ENCODE measurements around the gene CAMTA1. TPM values are rescaled to one million over a fixed set of nuclear protein-coding genes. Genes with fewer than 3 reads are reported as not detected.
A peak's percentile ranks its signal among the peaks of the same experiment; 100 is the strongest.
"Not testable (repeated sequence)": the region's sequence is repeated elsewhere in the genome, so short reads cannot be mapped to it uniquely, and the experiment has no call there.

The CAMTA1 gene
- total RNA-seq, 1 experiment from 2014 or later = 102 TPM

DNA sequence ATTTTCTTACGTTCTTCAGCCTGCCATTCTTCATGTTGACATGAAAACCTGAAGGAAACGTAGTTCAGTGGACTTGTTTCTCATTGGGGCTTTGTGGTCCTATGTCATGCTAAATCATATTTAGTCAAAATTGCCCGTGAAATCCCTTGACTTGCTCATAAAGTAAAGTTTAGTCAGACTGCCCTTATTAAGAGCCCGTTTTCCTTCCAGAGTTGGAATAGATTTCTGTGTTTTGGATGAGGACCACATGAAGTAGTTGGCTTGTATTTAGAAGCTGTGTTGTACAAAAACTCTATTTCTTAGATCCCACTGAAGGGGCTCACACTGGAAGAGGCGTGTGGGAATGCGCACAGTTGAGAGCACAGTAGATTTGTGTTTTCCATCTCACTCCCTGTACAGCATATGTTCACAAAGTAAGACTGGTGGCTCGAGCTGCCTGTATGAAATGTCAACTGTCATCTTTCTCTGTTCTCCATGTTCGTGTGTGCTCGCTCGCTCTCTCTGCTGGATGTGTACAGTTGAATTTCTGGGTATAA is 42.4 kb downstream of the CAMTA1 start:
- in situ Hi-C loops (cut with HindIII; ENCODE audit: low pct_unique_long_range_greater_than_20kb, low sequenced_read_pairs) = no loop called here
- DNase-seq (ENCODE audit: low read depth) = no peak

- in situ Hi-C loops (cut with HindIII; ENCODE audit: low pct_unique_long_range_greater_than_20kb, low sequenced_read_pairs) = no loop called here
- DNase-seq (ENCODE audit: low read depth) = no peak
Measured at GRCh38 chr1:6831366-6831765, 46.1 kb downstream of the CAMTA1 start.

- DNase-seq (ENCODE audit: low read depth); in situ Hi-C loops (cut with HindIII; ENCODE audit: low pct_unique_long_range_greater_than_20kb, low sequenced_read_pairs): not testable (repeated sequence)
Measured at GRCh38 chr1:6832006-6832405, 46.8 kb downstream of the CAMTA1 start.

DNA sequence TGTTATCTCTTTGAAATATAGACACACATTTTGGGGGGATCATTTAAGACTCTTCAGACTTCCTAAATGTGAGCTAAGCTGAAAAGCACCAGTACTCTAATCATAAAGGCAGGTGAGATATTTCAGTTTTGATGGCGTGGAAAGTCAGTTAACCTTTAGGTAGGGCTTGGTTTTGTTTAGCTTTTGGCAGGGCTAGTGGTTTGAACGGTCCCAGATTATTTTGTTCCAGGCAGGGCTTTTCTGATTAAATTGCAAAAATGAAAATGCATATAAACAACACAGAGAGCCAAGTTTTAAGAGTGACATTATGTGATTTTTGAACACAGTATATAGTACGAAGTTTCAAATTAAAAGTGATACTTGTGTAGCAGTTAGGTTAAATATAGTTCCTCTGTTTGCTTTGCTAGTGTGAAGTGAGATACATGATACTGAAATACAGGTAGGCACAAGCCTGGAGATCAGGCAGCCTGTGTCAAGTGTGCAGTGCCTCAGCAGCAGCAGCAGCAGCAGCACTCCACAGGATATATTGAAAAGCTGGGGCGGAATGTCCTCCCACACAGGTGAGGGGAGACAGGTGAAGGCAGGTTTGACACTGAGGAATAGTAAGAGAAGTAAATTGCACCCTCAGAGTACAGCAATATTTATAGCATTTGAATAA is 47.4 kb downstream of the CAMTA1 start:
- in situ Hi-C loops (cut with HindIII; ENCODE audit: low pct_unique_long_range_greater_than_20kb, low sequenced_read_pairs) = no loop called here
- DNase-seq (ENCODE audit: low read depth) = no peak

DNA sequence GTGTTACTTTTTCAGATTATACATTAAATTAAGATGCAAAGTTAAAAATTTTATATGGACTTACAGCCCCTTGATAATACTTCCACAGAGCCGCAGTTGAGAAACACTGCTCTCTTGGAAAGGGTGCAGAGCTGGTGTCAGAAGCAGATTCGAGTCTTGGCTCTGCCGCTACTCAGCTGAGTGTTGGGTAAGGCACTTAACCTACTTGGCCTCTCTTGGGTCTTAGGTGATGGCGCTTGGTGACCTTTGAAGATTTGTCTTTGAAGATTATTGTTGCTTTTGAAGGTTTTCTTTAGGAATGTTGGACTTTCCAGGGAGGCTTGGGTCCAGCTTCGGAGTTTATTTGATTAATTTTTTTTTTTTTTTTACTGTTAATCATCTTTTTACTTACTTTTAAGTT is 48.5 kb downstream of the CAMTA1 start:
- in situ Hi-C loops (cut with HindIII; ENCODE audit: low pct_unique_long_range_greater_than_20kb, low sequenced_read_pairs) = no loop called here
- no peak for DNase-seq (ENCODE audit: low read depth)

DNA sequence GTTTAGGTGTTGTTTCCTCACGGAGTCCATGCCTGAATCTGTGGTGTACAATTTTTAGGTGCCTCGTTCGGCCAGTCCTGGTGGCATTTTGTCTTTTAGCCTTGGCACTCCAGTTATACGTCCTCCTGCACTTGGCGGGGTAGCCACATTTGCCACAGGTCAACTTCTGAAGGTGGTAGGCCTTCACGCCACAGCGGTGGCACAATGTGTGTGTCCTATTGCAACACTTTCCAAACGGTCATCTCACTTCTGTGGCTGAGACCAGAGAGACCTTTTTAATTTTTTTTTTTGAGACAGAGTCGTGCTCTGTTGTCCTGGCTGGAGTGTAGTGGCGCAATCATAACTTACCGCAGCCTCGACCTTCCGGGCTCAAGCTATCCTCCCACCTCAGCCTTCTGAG is 49.1 kb downstream of the CAMTA1 start:
- no peak for DNase-seq (ENCODE audit: low read depth)
- in situ Hi-C loops (cut with HindIII; ENCODE audit: low pct_unique_long_range_greater_than_20kb, low sequenced_read_pairs) = no loop called here

GRCh38 chr1:6835139-6835538 is 49.9 kb downstream of the CAMTA1 start:
- in situ Hi-C loops (cut with HindIII; ENCODE audit: low pct_unique_long_range_greater_than_20kb, low sequenced_read_pairs) = no loop called here
- no peak for DNase-seq (ENCODE audit: low read depth)

GRCh38 chr1:6842301-6842700 is 57.0 kb downstream of the CAMTA1 start:
- no peak for DNase-seq (ENCODE audit: low read depth)
- in situ Hi-C loops (cut with HindIII; ENCODE audit: low pct_unique_long_range_greater_than_20kb, low sequenced_read_pairs) = no loop called here

- in situ Hi-C loops (cut with HindIII; ENCODE audit: low pct_unique_long_range_greater_than_20kb, low sequenced_read_pairs); DNase-seq (ENCODE audit: low read depth): not testable (repeated sequence)
Measured at GRCh38 chr1:6845786-6846185, 60.5 kb downstream of the CAMTA1 start.

DNA sequence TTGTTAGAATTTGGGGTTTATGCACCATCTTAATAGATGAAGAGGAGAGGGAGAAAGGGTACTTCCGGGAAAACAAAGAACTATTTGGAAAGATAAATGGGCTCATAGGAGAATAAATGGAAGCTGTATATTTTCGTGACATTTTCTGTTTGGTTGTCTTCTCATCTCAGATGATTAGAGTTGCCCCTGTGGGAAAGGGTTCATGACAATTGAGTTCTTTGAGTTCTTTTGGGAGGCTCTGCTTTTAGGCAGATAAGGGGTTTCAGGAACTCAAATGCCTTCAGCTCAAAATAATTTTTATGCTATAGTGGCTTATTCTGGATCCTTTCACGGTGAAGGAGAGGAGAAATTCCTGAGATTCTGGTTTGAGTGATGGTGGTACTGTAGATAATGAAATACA is 63.6 kb downstream of the CAMTA1 start:
- in situ Hi-C loops (cut with HindIII; ENCODE audit: low pct_unique_long_range_greater_than_20kb, low sequenced_read_pairs) = no loop called here
- no peak for DNase-seq (ENCODE audit: low read depth)

- DNase-seq (ENCODE audit: low read depth) = no peak
- in situ Hi-C loops (cut with HindIII; ENCODE audit: low pct_unique_long_range_greater_than_20kb, low sequenced_read_pairs) = no loop called here
Measured at GRCh38 chr1:6850537-6850936, 65.3 kb downstream of the CAMTA1 start.

DNA sequence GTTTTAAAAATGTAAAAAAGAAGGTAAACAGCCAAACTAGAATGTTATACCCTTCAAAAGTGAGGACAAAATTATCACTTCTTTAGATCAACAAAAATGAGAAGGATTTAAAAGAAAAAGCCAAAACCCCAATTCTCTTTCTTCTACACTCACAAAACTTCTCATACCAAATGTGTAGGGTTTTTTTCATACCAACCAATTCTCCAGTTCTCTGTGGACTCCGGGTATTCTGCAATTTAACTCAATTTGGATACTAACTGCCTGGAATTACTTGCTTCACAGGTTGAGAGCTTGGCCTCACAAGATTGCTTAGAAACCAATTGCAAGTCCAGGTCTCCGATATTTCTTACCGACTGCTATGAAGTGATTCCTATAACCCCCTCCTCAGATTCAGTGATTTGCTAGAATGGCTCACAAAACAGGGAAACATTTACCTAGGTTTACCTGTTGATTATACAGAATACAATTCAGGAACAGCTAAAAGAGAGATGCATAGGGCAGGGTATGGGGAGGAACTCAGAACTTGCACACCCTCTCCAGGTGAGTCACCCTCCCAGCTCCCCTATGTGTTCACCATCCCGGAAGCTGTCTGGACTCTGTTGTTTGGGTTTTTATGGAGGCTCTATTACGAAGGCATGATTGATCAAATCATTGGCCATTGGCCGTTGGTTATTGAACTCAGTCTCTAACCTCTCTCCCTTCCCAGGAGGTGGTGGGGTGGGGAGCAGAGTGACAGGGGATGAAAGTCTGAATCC is 67.1 kb downstream of the CAMTA1 start:
- no peak for DNase-seq (ENCODE audit: low read depth)
- in situ Hi-C loops (cut with HindIII; ENCODE audit: low pct_unique_long_range_greater_than_20kb, low sequenced_read_pairs) = no loop called here

DNA sequence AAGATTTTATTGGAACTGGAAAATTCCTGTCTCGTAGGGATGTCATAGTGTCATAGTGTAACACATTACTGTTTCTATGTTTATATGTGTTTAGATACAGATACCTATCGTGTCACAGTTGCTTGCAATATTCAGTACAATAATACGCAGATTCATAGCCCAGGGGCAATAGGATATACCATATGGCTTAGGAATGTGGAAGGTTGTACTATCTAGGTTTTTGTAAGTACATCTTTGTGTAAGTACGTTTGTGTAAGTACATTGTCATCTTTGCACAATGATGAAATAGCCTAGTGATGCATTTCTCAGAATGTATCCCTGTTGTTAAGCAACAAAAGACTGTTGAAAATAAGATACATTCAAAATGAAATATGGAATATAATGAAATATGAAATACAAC is 68.9 kb downstream of the CAMTA1 start:
- DNase-seq (ENCODE audit: low read depth) = no peak
- in situ Hi-C loops (cut with HindIII; ENCODE audit: low pct_unique_long_range_greater_than_20kb, low sequenced_read_pairs) = no loop called here

DNA sequence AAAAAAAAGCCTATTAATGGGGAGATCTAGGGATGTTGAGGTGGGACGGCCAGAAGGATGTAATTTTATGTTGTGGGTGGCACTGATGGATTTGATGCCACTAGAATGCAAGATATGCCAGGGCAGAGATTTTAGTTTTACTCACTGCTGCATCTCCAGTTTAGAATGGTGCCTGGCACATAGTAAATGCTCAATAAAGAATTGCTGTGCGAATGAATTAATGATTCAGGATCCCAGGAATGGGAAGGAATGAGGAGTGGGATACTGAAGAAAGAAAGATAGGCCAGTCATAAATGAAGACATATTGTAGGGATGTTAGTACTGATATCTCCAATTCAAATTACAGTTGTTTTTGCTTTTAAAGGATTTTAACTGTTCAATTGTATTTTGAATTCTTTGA is 72.6 kb downstream of the CAMTA1 start:
- in situ Hi-C loops (cut with HindIII; ENCODE audit: low pct_unique_long_range_greater_than_20kb, low sequenced_read_pairs) = no loop called here
- DNase-seq (ENCODE audit: low read depth) = no peak

GRCh38 chr1:6858596-6858995 is 73.3 kb downstream of the CAMTA1 start:
- no peak for DNase-seq (ENCODE audit: low read depth)
- in situ Hi-C loops (cut with HindIII; ENCODE audit: low pct_unique_long_range_greater_than_20kb, low sequenced_read_pairs) = no loop called here

GRCh38 chr1:6859415-6860343 is 74.4 kb downstream of the CAMTA1 start:
- in situ Hi-C loops (cut with HindIII; ENCODE audit: low pct_unique_long_range_greater_than_20kb, low sequenced_read_pairs) = no loop called here
- peak; percentile 64 for DNase-seq (ENCODE audit: low read depth)

- in situ Hi-C loops (cut with HindIII; ENCODE audit: low pct_unique_long_range_greater_than_20kb, low sequenced_read_pairs) = no loop called here
Measured at GRCh38 chr1:6860401-6860800, 75.1 kb downstream of the CAMTA1 start.

DNA sequence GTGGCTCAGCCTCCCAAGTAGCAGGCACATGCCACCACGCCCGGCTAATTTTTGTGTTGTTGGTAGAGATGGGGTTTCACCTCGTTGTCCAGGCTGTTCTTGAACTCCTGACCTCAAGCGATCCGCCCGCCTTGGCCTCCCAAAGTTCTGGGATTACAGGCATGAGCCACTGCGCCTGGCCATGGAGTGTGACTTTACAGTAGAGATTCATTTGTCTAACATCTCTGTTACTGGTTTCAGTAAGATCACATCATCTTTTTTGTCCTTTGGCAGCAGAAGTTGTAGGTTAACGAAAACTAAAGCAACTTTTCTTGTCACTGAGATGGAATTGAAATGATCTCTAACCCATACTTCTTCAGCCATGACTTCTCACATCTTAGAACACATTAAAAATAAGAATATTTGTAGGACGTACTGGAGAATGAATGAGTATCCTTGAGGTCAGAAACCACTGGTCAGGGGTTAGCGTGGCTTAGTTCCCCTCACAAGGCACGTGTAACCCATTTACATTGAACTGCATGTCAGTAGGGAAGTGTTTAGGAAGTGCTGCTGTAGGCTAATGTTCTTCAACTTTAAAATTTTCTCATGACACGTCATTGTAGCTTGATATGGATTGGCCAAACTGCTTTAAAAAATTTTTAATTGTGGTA is 75.9 kb downstream of the CAMTA1 start:
- DNase-seq (ENCODE audit: low read depth) = no peak
- in situ Hi-C loops (cut with HindIII; ENCODE audit: low pct_unique_long_range_greater_than_20kb, low sequenced_read_pairs) = no loop called here

More at GRCh38 chr1:6860401-6860800, 75.1 kb downstream of the CAMTA1 start:
- DNase-seq (ENCODE audit: low read depth) = no peak

All from Caki2 (cell line).